T-helper 2 cell treated with Interferon-gamma antibody and Interleukin-4, amounts not matched to agents 5 μg/mL and 100 μg/mL, for 36 hours (primary cell): ENCODE results near the gene OPA1.

Experiments used
- DNase-seq: peaks from one replicate; pipeline ENCODE4 v3.0.0; 2021; ENCODE audit warnings: low spot score
- H3K27ac Mint-ChIP-seq: one replicate; pipeline ENCODE4 v1.8.0; 2021; ENCODE audit warnings: mild to moderate bottlenecking, mixed read lengths
- H3K27me3 Mint-ChIP-seq: one replicate; pipeline ENCODE4 v1.8.0; 2021; ENCODE audit warnings: low read depth, mixed read lengths
- H3K36me3 Mint-ChIP-seq: one replicate; pipeline ENCODE4 v1.8.0; 2021; ENCODE audit warnings: low read depth, mixed read lengths
- H3K4me1 Mint-ChIP-seq: one replicate; pipeline ENCODE4 v1.8.0; 2021; ENCODE audit warnings: low read depth, mixed read lengths
- H3K4me3 Mint-ChIP-seq: one replicate; pipeline ENCODE4 v1.8.0; 2022; ENCODE audit warnings: mild to moderate bottlenecking, moderate library complexity, mixed read lengths
- H3K9me3 Mint-ChIP-seq: one replicate; pipeline ENCODE4 v1.8.0; 2021; ENCODE audit warnings: mixed read lengths

Gene OPA1

GRCh38 chr3:193680220-193680619 lies 87.2 kb downstream of the OPA1 start:
- Mint-ChIP-seq H3K9me3 (no peaks in the 10 kb centered on the region), H3K27me3 (no peaks in the 10 kb centered on the region), H3K4me3 (no peak overlapping the region), H3K36me3 (peaks cover 18% of the 10 kb centered on the region), H3K27ac (no peak overlapping the region), H3K4me1 (no peaks in the 10 kb centered on the region)
- no peak for DNase-seq

- no peaks in the 10 kb centered on the region for H3K9me3 Mint-ChIP-seq
- no peak for DNase-seq
- H3K27ac Mint-ChIP-seq, result no peak overlapping the region
- no peak overlapping the region for H3K4me3 Mint-ChIP-seq
- peaks cover 4% of the 10 kb centered on the region for H3K4me1 Mint-ChIP-seq
- H3K27me3 Mint-ChIP-seq, result no peaks in the 10 kb centered on the region
- H3K36me3 Mint-ChIP-seq, result peaks cover 14% of the 10 kb centered on the region
Observed at GRCh38 chr3:193681631-193682030, 88.6 kb downstream of the OPA1 start.

GRCh38 chr3:193686665-193687483 lies 93.9 kb downstream of the OPA1 start:
- Mint-ChIP-seq H3K36me3 (peaks cover 7% of the 10 kb centered on the region), H3K4me1 (peaks cover 7% of the 10 kb centered on the region), H3K27ac (no peak overlapping the region), H3K9me3 (no peaks in the 10 kb centered on the region), H3K4me3 (no peak overlapping the region), H3K27me3 (no peaks in the 10 kb centered on the region)
- DNase-seq, result no peak

GRCh38 chr3:193688834-193689714 lies 96.1 kb downstream of the OPA1 start:
- no peaks in the 10 kb centered on the region for H3K9me3 Mint-ChIP-seq
- H3K4me3 Mint-ChIP-seq, result no peak overlapping the region
- H3K27ac Mint-ChIP-seq, result no peak overlapping the region
- no peak for DNase-seq
- peaks cover 8% of the 10 kb centered on the region for H3K36me3 Mint-ChIP-seq
- no peaks in the 10 kb centered on the region for H3K27me3 Mint-ChIP-seq
- H3K4me1 Mint-ChIP-seq, result peaks cover 7% of the 10 kb centered on the region

GRCh38 chr3:193693774-193694173 lies 100.8 kb downstream of the OPA1 start:
- no peaks in the 10 kb centered on the region for H3K9me3 Mint-ChIP-seq
- no peaks in the 10 kb centered on the region for H3K27me3 Mint-ChIP-seq
- DNase-seq, result no peak
- no peak overlapping the region for H3K4me3 Mint-ChIP-seq
- no peaks in the 10 kb centered on the region for H3K4me1 Mint-ChIP-seq
- no peak overlapping the region for H3K27ac Mint-ChIP-seq
- H3K36me3 Mint-ChIP-seq, result peaks cover 11% of the 10 kb centered on the region

GRCh38 chr3:193701953-193702635 lies 109.1 kb downstream of the OPA1 start:
- Mint-ChIP-seq H3K4me3 (no peak overlapping the region), H3K4me1 (peaks cover 2% of the 10 kb centered on the region), H3K36me3 (peaks cover 4% of the 10 kb centered on the region), H3K9me3 (no peaks in the 10 kb centered on the region), H3K27me3 (no peaks in the 10 kb centered on the region), H3K27ac (no peak overlapping the region)
- DNase-seq, result no peak

- Mint-ChIP-seq H3K4me1 (peaks cover 2% of the 10 kb centered on the region), H3K36me3 (peaks cover 4% of the 10 kb centered on the region), H3K4me3 (no peak overlapping the region), H3K9me3 (no peaks in the 10 kb centered on the region), H3K27me3 (no peaks in the 10 kb centered on the region), H3K27ac (no peak overlapping the region)
- DNase-seq, result no peak
Observed at GRCh38 chr3:193702967-193703366, 110.0 kb downstream of the OPA1 start.

GRCh38 chr3:193704431-193704830 lies 111.4 kb downstream of the OPA1 start:
- Mint-ChIP-seq H3K27ac (no peak overlapping the region), H3K9me3 (no peaks in the 10 kb centered on the region), H3K4me1 (peaks cover 2% of the 10 kb centered on the region), H3K36me3 (peaks cover 4% of the 10 kb centered on the region), H3K4me3 (no peak overlapping the region), H3K27me3 (no peaks in the 10 kb centered on the region)
- DNase-seq, result no peak

GRCh38 chr3:193708270-193708669 lies 115.3 kb downstream of the OPA1 start:
- no peaks in the 10 kb centered on the region for H3K27me3 Mint-ChIP-seq
- no peak for DNase-seq
- peaks cover 2% of the 10 kb centered on the region for H3K36me3 Mint-ChIP-seq

GRCh38 chr3:193710286-193711165 lies 117.5 kb downstream of the OPA1 start:
- peaks cover 9% of the 10 kb centered on the region for H3K36me3 Mint-ChIP-seq

More at GRCh38 chr3:193708270-193708669, 115.3 kb downstream of the OPA1 start:
- no peak overlapping the region for H3K4me3 Mint-ChIP-seq
- H3K27ac Mint-ChIP-seq, result no peak overlapping the region
- no peaks in the 10 kb centered on the region for H3K4me1 Mint-ChIP-seq
- no peaks in the 10 kb centered on the region for H3K9me3 Mint-ChIP-seq

GRCh38 chr3:193711166-193711485 lies 118.1 kb downstream of the OPA1 start:
- H3K36me3 Mint-ChIP-seq, result peaks cover 9% of the 10 kb centered on the region
- H3K4me3 Mint-ChIP-seq, result no peak overlapping the region
- DNase-seq, result no peak
- no peak overlapping the region for H3K27ac Mint-ChIP-seq
- H3K4me1 Mint-ChIP-seq, result peaks cover 2% of the 10 kb centered on the region
- H3K27me3 Mint-ChIP-seq, result no peaks in the 10 kb centered on the region
- peaks cover 12% of the 10 kb centered on the region for H3K9me3 Mint-ChIP-seq

More at GRCh38 chr3:193710286-193711165, 117.5 kb downstream of the OPA1 start:
- peaks cover 11% of the 10 kb centered on the region for H3K9me3 Mint-ChIP-seq
- DNase-seq, result no peak
- H3K4me3 Mint-ChIP-seq, result no peak overlapping the region
- H3K4me1 Mint-ChIP-seq, result no peaks in the 10 kb centered on the region
- no peaks in the 10 kb centered on the region for H3K27me3 Mint-ChIP-seq
- no peak overlapping the region for H3K27ac Mint-ChIP-seq

- peaks cover 9% of the 10 kb centered on the region for H3K36me3 Mint-ChIP-seq
- peaks cover 4% of the 10 kb centered on the region for H3K4me1 Mint-ChIP-seq
Observed at GRCh38 chr3:193711523-193711963, 118.5 kb downstream of the OPA1 start.

GRCh38 chr3:193711964-193712598 lies 119.1 kb downstream of the OPA1 start:
- Mint-ChIP-seq H3K36me3 (peaks cover 9% of the 10 kb centered on the region), H3K4me1 (peaks cover 5% of the 10 kb centered on the region), H3K27me3 (no peaks in the 10 kb centered on the region), H3K27ac (no peak overlapping the region), H3K4me3 (no peak overlapping the region), H3K9me3 (peaks cover 12% of the 10 kb centered on the region)
- DNase-seq, result no peak

More at GRCh38 chr3:193711523-193711963, 118.5 kb downstream of the OPA1 start:
- Mint-ChIP-seq H3K27ac (no peak overlapping the region), H3K9me3 (peaks cover 12% of the 10 kb centered on the region), H3K27me3 (no peaks in the 10 kb centered on the region), H3K4me3 (no peak overlapping the region)
- DNase-seq, result no peak
